ENCODE results near the gene CTDNEP1.
A peak's percentile ranks its signal among the peaks of the same experiment; 100 is the strongest.

Gene CTDNEP1

GRCh38 chr17:7214300-7215135 is 37.0 kb downstream of the CTDNEP1 start:
- DNase-seq = peak; percentile 81

GRCh38 chr17:7213895-7214299 is 37.6 kb downstream of the CTDNEP1 start:
- DNase-seq = peak; percentile 25

GRCh38 chr17:7211491-7212273 is 39.9 kb downstream of the CTDNEP1 start:
- no peak for DNase-seq

DNA sequence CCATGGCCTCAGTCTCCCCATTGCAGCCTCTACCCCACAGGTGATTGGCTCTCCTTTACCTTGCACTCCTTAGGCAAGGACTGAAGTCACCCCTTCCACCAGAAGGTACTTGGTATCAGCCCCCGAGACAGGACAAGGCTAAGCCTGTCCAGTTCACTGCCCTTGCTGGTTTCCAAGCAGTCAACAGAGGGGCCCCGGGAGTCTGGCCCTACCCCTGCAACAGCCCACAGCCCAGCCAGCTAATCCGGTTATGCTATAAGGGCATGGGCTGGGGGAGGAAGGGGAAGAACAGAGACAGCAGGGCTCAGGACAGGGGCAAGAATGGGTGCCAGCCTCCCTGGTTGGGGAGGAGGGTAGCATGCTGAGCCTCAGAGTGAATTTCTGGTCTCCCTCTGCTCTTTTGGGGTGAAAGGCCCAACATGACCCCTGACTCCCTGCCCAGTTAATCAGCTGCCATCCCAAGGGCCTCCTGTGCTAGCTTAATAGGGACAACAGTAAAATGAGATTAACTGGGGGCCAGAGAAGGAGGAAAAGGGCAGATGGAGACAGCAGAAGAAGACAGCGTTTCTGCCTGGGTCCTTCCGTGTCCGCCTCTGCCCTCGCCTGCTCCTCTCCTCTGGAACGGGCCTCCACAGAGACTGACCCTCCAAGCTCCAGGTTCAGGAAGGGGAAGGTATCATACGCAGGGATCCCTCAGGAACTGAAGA is 42.6 kb downstream of the CTDNEP1 start:
- DNase-seq = no peak

- no peak for DNase-seq
Observed at GRCh38 chr17:7208027-7208571, 43.4 kb downstream of the CTDNEP1 start.

GRCh38 chr17:7207120-7208001 is 44.2 kb downstream of the CTDNEP1 start:
- DNase-seq = no peak

GRCh38 chr17:7205561-7205960 is 46.0 kb downstream of the CTDNEP1 start:
- no peak for DNase-seq

- peak; percentile 31 for DNase-seq
Observed at GRCh38 chr17:7204828-7205461, 46.6 kb downstream of the CTDNEP1 start.

DNA sequence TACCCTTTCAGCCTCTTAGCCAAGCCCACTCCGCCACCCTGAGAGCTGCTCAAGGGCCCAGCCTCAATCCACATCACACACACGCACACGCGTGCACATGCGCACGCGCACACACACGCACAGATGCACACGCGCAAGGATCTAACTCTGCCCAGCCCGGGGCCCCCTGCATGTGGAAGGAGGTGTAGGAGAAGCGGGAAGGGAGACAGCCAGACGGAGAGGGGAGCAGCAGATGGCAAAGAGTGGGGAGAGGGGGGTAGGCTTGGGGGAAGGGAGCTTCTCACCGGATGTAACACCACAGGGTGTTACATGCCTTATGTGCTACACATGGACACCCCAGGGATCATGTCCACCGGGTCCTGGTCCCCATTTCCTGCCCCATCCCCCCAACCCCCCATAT is 47.2 kb downstream of the CTDNEP1 start:
- DNase-seq = no peak

GRCh38 chr17:7203391-7203790 is 48.1 kb downstream of the CTDNEP1 start:
- no peak for DNase-seq

DNA sequence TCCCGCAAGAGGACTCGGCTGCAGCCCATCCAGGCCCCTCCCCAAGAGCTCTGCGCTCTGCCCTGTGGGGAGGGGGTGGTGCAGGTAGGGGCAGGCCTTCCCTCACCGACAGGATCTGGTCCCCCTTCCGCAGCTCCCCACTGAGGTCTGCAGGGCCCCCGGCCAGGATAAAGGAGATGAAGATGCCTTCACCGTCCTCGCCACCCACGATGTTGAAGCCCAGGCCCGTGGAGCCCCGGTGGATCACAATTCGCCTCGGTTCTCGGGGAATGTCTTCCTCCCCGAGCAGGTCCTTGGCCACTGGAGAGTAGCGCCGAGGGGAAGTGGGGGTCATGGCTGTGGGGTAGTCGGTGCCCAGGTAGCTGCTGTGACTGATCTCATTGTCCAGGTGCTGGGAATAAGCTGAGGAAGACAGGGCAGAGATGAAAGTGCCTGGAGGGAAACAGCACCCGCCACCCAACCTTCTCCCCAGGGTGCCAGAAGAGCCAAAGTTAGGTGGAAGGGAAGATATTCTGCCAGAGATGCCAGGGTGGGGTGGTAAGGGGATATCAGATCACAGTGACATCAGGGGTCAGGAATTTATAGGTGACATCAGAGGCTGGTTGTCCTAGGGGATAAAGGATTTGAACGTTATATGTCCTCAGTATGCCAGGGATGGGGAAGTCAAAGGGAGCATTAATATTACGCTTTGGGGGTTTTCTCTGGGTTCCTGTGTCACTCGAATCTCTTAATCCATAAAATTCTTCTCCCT is 54.7 kb downstream of the CTDNEP1 start:
- no peak for DNase-seq

DNA sequence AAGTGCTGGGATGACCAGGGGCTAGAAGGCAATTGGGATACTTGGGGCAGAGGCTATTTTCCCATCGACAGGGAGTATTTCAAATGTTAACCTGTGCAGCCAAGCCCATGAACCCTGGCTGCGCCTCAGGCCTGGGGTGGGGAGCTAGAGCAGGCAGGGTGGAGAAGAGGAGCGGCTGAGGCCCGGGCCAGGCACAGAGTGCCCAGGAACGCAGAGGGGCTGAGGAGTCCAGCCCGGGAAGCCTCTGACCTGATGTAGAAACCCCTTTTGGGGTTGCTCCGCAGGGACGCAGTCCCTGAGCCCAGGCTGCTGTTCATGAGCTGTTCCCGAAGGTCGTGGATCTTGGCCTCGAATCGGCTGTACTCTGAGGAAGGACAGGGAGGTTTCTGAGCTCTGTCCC is 55.6 kb downstream of the CTDNEP1 start:
- DNase-seq = no peak
